Keratinocyte (primary cell): ENCODE results near the gene ARHGAP6. TPM values are rescaled to one million over a fixed set of nuclear protein-coding genes. Genes with fewer than 3 reads are reported as not detected.

Experiments used
- DNase-seq: peaks from one replicate; pipeline ENCODE4 v3.0.0-alpha.2; 2011; ENCODE audit warnings: low read depth, missing footprints, low spot score
- FAIRE-seq: peaks from 2 replicates; lab custom pipeline; 2011; peaks lifted over from hg19 to GRCh38; lab: Jason Lieb, UNC
- H2AFZ ChIP-seq: 2 replicates; pipeline ENCODE4 v1.6.0; 2012; ENCODE audit warnings: low read length, control low read depth, inconsistent platforms; ENCODE audit not compliant: control insufficient read depth
- H3K27ac ChIP-seq: 2 replicates; pipeline ENCODE4 v1.5.1; 2011; ENCODE audit warnings: low read length; ENCODE audit not compliant: control insufficient read depth, insufficient read depth
- H3K27me3 ChIP-seq: 3 replicates; pipeline ENCODE4 v1.6.0; 2011; ENCODE audit warnings: low read length; ENCODE audit not compliant: control insufficient read depth, insufficient read depth; ENCODE audit errors: extremely low read depth
- H3K36me3 ChIP-seq, 2 experiments: 2 replicates in 1 of 2; 3 replicates in 1 of 2; pipeline ENCODE4 v1.5.1; 2011; ENCODE audit warnings: low read length in 2 of 2, mild to moderate bottlenecking in 1 of 2; ENCODE audit not compliant: control insufficient read depth in 2 of 2, insufficient read depth in 2 of 2; ENCODE audit errors: extremely low read depth in 1 of 2
- H3K4me1 ChIP-seq: 3 replicates; pipeline ENCODE4 v1.5.1; 2011; ENCODE audit warnings: low read length; ENCODE audit not compliant: control insufficient read depth, insufficient read depth; ENCODE audit errors: extremely low read depth
- H3K4me2 ChIP-seq: 3 replicates; pipeline ENCODE4 v1.6.0; 2011; ENCODE audit warnings: low read depth, low read length; ENCODE audit not compliant: control insufficient read depth, insufficient read depth; ENCODE audit errors: extremely low read depth
- H3K4me3 ChIP-seq, 3 experiments: fragments of 200-600 bp in 1 of 3; sonication (generic) in 1 of 3; 2 replicates in 2 of 3; 3 replicates in 1 of 3; pipeline ENCODE4 v1.5.1; 2011 to 2016; ENCODE audit warnings: low read length in 3 of 3, mild to moderate bottlenecking in 3 of 3, control low read depth in 2 of 3, inconsistent platforms in 1 of 3, low read depth in 1 of 3, mixed read lengths in 1 of 3, mixed run types in 1 of 3, moderate library complexity in 1 of 3; ENCODE audit not compliant: control insufficient read depth in 2 of 3, insufficient read depth in 2 of 3; ENCODE audit errors: extremely low read depth in 1 of 3
- H3K79me2 ChIP-seq: 2 replicates; pipeline ENCODE4 v1.6.0; 2012; ENCODE audit warnings: low read length; ENCODE audit not compliant: control insufficient read depth, insufficient read depth
- H3K9ac ChIP-seq: 3 replicates; pipeline ENCODE4 v1.6.0; 2011; ENCODE audit warnings: low read length; ENCODE audit not compliant: control insufficient read depth, insufficient read depth; ENCODE audit errors: extremely low read depth
- H3K9me1 ChIP-seq: 3 replicates; pipeline ENCODE4 v1.6.0; 2011; ENCODE audit warnings: low read length; ENCODE audit not compliant: control insufficient read depth, insufficient read depth; ENCODE audit errors: extremely low read depth
- H3K9me3 ChIP-seq: 2 replicates; pipeline ENCODE4 v1.5.1; 2012; ENCODE audit warnings: low read depth, low read length; ENCODE audit not compliant: control insufficient read depth
- H4K20me1 ChIP-seq: 3 replicates; pipeline ENCODE4 v1.6.0; 2011; ENCODE audit warnings: low read length; ENCODE audit not compliant: control insufficient read depth, insufficient read depth; ENCODE audit errors: extremely low read depth
- EZH2 ChIP-seq: IDR thresholded peaks from one replicate; pipeline ENCODE4 v1.6.1; 2012; ENCODE audit warnings: inconsistent platforms, mild to moderate bottlenecking, low read length, moderate library complexity
- dilution Hi-C: fragments of 300-500 bp; cut with MboI; formaldehyde crosslinking; loops from one replicate; pipeline ENCODE4 v1.7.0; 2020; ENCODE audit warnings: low sequenced_read_pairs; ENCODE audit not compliant: extremely low pct_ligation_motif_present
- polyA plus RNA-seq, 5 experiments: library from polyadenylated mRNA; depleted of rRNA in 3 of 5; stranded (reverse) in 3 of 5; stranded (forward) in 1 of 5; unstranded in 1 of 5; fragments of >200 nt; gene quantifications; 1 replicate in 1 of 5; 2 replicates in 3 of 5; 3 replicates in 1 of 5; pipeline versions ENCODE4 v1.2.1 to v1.2.3, GENCODE V29; 2011 to 2012; ENCODE audit warnings: missing spikeins in 2 of 5, low read depth in 1 of 5, low replicate concordance in 1 of 5
- TF ChIP-seq, protein P1 (sequence below), 3 experiments: IDR thresholded peaks in 1 of 3; conservative IDR thresholded peaks in 1 of 3; optimal IDR thresholded peaks in 1 of 3; 2 replicates in 2 of 3; 3 replicates in 1 of 3; pipeline versions ENCODE3 to v1.5.1; 2011; ENCODE audit warnings: low read length in 3 of 3, mild to moderate bottlenecking in 3 of 3, moderate library complexity in 2 of 3, control low read depth in 1 of 3, inconsistent platforms in 1 of 3; ENCODE audit not compliant: insufficient read depth in 2 of 3; ENCODE audit errors: extremely low read depth in 1 of 3

The ARHGAP6 gene
- polyA plus RNA-seq, 1 donor (not counting 4 experiments of a cell fraction or from before 2014, with no cell fraction given) = 0.01 TPM

- Histone ChIP-seq H3K4me3 (no peak overlapping the region), H3K4me1 (no peaks in the 10 kb centered on the region)
Measured at GRCh38 chrX:11666952-11667685, 1.4 kb upstream of the ARHGAP6 start.

DNA sequence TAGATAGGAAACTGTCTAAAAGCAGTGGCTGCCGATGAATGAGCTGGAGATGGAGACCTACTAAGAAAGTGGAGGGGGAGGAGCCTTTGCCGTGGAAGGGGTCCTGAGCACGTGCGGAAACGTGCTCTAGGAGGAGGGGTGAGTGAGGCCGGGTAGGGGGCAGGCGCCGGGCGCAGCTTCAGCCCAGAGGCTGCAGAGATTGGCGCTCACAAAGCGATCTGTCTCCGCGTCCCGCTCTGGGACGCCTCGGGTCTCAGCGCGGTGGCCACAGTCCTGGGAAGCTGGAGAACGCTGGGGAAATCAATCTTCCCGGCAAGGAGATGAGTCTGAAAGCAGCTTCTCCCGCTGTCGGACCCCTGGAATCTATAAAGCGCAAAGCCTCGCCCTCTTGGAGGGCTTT, 444 bp upstream of the ARHGAP6 start:
- Histone ChIP-seq H2AFZ (no peak overlapping the region), H3K4me3 (no peak overlapping the region), H3K79me2 (no peaks in the 10 kb centered on the region), H3K9ac (no peak overlapping the region), H4K20me1 (no peaks in the 10 kb centered on the region), H3K4me2 (peak overlapping the region; percentile 16), H3K9me3 (no peaks in the 10 kb centered on the region), H3K4me1 (no peaks in the 10 kb centered on the region), H3K36me3 (no peaks in the 10 kb centered on the region), H3K27me3 (peaks cover 35% of the 10 kb centered on the region), H3K9me1 (no peaks in the 10 kb centered on the region), H3K27ac (no peak overlapping the region)
- TF ChIP-seq EZH2 = peak; percentile 55
- TF ChIP-seq, protein P1, sequence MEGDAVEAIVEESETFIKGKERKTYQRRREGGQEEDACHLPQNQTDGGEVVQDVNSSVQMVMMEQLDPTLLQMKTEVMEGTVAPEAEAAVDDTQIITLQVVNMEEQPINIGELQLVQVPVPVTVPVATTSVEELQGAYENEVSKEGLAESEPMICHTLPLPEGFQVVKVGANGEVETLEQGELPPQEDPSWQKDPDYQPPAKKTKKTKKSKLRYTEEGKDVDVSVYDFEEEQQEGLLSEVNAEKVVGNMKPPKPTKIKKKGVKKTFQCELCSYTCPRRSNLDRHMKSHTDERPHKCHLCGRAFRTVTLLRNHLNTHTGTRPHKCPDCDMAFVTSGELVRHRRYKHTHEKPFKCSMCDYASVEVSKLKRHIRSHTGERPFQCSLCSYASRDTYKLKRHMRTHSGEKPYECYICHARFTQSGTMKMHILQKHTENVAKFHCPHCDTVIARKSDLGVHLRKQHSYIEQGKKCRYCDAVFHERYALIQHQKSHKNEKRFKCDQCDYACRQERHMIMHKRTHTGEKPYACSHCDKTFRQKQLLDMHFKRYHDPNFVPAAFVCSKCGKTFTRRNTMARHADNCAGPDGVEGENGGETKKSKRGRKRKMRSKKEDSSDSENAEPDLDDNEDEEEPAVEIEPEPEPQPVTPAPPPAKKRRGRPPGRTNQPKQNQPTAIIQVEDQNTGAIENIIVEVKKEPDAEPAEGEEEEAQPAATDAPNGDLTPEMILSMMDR (optimal IDR thresholded peaks at IDR 0.05 in 1 of 3, IDR thresholded peaks at IDR 0.05 in 1 of 3, conservative IDR thresholded peaks at IDR 0.05 in 1 of 3; ENCODE audit: extremely low read depth in 1 of 3, insufficient read depth in 2 of 3, low read length in 3 of 3) = no peak
- FAIRE-seq (no peak), DNase-seq (no peak)
- dilution Hi-C loops = no loop called here

More at GRCh38 chrX:11666952-11667685, 1.4 kb upstream of the ARHGAP6 start:
- Histone ChIP-seq H3K9me3 (no peaks in the 10 kb centered on the region), H3K27ac (no peak overlapping the region), H2AFZ (no peak overlapping the region), H3K27me3 (peaks cover 35% of the 10 kb centered on the region), H3K36me3 (no peaks in the 10 kb centered on the region), H3K9ac (no peak overlapping the region), H3K4me2 (no peak overlapping the region), H3K79me2 (no peaks in the 10 kb centered on the region), H4K20me1 (no peaks in the 10 kb centered on the region), H3K9me1 (no peaks in the 10 kb centered on the region)
- dilution Hi-C loops = no loop called here
- FAIRE-seq (no peak), DNase-seq (no peak)
- TF ChIP-seq, protein P1 (optimal IDR thresholded peaks at IDR 0.05 in 1 of 3, IDR thresholded peaks at IDR 0.05 in 1 of 3, conservative IDR thresholded peaks at IDR 0.05 in 1 of 3; ENCODE audit: extremely low read depth in 1 of 3, insufficient read depth in 2 of 3, low read length in 3 of 3) = no peak
- TF ChIP-seq EZH2 = no peak
